GM18526 (cell line): ENCODE results near the gene RASGRP1.

ENCODE experiments used
- POLR2A ChIP-seq: IDR thresholded peaks from 3 replicates; pipeline ENCODE4 v1.6.1; 2011; ENCODE audit not compliant: insufficient read length; ENCODE audit errors: extremely low read depth

Gene RASGRP1

GRCh38 chr15:38506997-38507396, 57.6 kb downstream of the RASGRP1 start:
- TF ChIP-seq POLR2A, result no peak

- no peak for TF ChIP-seq POLR2A
Measured at GRCh38 chr15:38504680-38505467, 59.7 kb downstream of the RASGRP1 start.

- no peak for TF ChIP-seq POLR2A
Measured at GRCh38 chr15:38503496-38503895, 61.1 kb downstream of the RASGRP1 start.

- TF ChIP-seq POLR2A, result no peak
Measured at GRCh38 chr15:38499651-38500050, 65.0 kb downstream of the RASGRP1 start.

GRCh38 chr15:38496151-38496550, 68.5 kb downstream of the RASGRP1 start:
- TF ChIP-seq POLR2A, result no peak

GRCh38 chr15:38490242-38490922, 74.2 kb downstream of the RASGRP1 start:
- no peak for TF ChIP-seq POLR2A

GRCh38 chr15:38487378-38487777, 77.2 kb downstream of the RASGRP1 start:
- TF ChIP-seq POLR2A, result no peak

GRCh38 chr15:38486936-38487335, 77.7 kb downstream of the RASGRP1 start:
- no peak for TF ChIP-seq POLR2A

- no peak for TF ChIP-seq POLR2A
Measured at GRCh38 chr15:38482572-38482971, 82.0 kb downstream of the RASGRP1 start.

- TF ChIP-seq POLR2A, result no peak
Measured at GRCh38 chr15:38481761-38482160, 82.9 kb downstream of the RASGRP1 start.

- no peak for TF ChIP-seq POLR2A
Measured at GRCh38 chr15:38481113-38481512, 83.5 kb downstream of the RASGRP1 start.

- no peak for TF ChIP-seq POLR2A
Measured at GRCh38 chr15:38479756-38480155, 84.9 kb downstream of the RASGRP1 start.

- TF ChIP-seq POLR2A, result no peak
Measured at GRCh38 chr15:38479266-38479665, 85.3 kb downstream of the RASGRP1 start.

- no peak for TF ChIP-seq POLR2A
Measured at GRCh38 chr15:38477637-38478036, 87.0 kb downstream of the RASGRP1 start.

- no peak for TF ChIP-seq POLR2A
Measured at GRCh38 chr15:38476120-38476519, 88.5 kb downstream of the RASGRP1 start.

GRCh38 chr15:38475361-38475760, 89.3 kb downstream of the RASGRP1 start:
- TF ChIP-seq POLR2A, result no peak

- no peak for TF ChIP-seq POLR2A
Measured at GRCh38 chr15:38474155-38474757, 90.4 kb downstream of the RASGRP1 start.

GRCh38 chr15:38471974-38472373, 92.6 kb downstream of the RASGRP1 start:
- TF ChIP-seq POLR2A, result no peak
